ENCODE data around the gene CDT1.
"Not testable (repeated sequence)": the region's sequence is repeated elsewhere in the genome, so short reads cannot be mapped to it uniquely, and the experiment has no call there.

The CDT1 gene

DNA sequence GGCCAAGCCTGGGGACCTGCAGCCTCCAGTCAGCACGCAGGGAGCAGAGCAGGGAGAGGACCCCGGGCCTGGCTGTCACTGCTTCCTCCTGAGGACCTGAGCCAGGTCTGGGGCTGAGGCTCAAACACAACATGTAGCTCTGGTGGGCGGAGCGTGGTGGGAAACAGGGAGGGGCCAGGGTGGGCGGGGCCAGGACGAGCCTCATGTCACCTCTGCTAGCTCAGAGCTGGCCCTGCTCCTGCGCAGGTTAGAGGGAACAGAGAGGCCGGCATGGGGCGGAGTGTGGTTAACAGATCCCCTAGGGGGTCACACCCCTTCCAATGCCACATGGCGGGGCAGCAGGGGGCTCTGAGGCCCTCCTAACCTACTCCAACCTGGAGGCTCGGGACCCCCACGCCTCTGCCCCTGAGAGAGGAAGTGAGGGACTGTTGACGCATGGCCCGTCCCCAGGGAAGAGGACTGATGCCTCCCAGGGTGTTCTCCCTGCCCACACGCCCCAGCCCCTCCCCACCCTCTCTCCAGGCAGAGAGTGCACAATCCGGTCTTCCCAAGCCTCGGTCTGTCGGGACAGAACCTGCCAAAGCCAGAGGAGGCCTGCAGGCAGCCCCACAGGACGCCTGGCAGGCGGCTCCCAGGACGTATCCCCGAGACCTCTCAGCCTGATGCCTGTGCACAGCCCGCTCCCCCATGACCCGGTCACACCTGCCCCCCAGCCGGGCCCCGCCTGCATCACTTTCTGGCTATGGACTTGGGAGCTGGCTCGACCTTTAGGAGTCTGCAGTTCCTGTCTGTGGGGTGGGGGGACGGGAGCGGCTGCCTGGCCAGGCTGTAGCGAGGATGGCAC, 33.8 kb upstream of the CDT1 start:
- peak; percentile 51 for DNase-seq

DNA sequence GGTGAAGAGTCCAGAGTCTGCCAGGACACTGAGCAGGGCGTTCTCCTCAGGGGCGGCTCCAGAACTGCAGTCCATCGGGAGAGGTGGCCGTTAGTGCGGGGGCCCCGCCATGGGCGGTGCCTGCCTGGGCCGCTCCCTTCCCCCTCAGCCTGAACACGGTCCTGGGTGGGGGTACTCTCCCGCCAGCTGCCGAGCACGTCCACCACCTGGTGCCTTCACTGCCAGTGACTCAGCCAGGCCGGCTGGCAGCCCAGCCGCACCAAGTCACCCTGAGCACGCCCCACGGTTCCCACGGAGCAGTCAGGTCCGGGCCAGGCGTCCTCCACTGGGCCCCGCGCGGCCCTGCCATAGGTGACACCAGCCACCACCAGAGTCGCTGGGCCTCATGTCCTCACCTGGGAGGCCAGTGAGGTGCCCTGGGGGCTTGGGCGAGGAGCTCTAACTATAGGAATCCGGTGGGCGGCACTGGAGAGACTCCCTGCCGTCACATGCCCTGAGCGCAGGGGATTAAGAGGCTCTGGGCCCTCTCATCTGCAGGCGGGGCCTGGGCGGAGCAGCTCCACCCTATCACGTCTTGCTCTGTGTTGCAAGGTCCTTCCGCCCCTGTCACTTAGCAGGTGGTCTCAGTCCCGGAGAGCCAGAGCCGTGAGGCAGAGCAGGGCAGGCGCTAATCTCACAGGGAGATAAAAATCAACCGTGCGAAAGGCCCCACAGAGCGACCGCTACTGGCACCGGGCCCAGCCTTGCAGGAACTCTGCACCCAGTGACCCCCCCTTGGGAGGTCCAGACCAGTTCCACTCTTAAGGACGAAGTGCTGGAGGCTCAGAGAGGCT, 32.9 kb upstream of the CDT1 start:
- peak; percentile 59 for DNase-seq

DNA sequence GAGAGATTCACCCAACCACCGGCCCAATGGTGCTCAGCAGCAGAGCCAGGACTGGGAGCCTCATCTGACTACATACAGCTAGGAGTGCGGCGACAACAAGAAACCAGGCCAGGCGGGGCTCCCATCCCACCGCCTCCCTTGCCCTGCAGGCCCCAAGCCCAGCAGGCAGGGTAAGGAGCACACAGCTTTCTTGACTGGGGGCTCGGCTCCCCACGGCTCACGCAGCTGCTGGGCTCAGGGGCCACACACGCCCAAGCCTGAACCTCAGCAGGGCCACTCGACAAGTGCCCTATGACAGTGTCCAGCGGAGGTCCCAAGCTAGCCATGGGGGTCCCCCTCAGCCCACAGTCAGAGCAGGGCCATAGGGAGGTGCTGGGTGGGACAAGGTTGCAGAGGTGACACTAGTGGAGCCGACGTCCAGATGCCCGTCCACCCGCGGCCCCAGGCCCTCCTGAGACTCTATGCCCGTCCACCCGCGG, 32.3 kb upstream of the CDT1 start:
- no peak for DNase-seq

DNA sequence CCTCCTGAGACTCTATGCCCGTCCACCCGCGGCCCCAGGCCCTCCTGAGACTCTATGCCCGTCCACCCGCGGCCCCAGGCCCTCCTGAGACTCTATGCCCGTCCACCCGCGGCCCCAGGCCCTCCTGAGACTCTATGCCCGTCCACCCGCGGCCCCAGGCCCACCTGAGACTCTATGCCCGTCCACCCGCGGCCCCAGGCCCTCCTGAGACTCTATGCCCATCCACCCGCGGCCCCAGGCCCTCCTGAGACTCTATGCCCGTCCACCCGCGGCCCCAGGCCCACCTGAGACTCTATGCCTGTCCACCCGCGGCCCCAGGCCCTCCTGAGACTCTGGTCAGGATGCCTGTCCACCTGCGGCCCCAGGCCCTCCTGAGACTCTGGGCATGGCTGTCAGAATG, 31.8 kb upstream of the CDT1 start:
- not testable (repeated sequence) for DNase-seq

DNA sequence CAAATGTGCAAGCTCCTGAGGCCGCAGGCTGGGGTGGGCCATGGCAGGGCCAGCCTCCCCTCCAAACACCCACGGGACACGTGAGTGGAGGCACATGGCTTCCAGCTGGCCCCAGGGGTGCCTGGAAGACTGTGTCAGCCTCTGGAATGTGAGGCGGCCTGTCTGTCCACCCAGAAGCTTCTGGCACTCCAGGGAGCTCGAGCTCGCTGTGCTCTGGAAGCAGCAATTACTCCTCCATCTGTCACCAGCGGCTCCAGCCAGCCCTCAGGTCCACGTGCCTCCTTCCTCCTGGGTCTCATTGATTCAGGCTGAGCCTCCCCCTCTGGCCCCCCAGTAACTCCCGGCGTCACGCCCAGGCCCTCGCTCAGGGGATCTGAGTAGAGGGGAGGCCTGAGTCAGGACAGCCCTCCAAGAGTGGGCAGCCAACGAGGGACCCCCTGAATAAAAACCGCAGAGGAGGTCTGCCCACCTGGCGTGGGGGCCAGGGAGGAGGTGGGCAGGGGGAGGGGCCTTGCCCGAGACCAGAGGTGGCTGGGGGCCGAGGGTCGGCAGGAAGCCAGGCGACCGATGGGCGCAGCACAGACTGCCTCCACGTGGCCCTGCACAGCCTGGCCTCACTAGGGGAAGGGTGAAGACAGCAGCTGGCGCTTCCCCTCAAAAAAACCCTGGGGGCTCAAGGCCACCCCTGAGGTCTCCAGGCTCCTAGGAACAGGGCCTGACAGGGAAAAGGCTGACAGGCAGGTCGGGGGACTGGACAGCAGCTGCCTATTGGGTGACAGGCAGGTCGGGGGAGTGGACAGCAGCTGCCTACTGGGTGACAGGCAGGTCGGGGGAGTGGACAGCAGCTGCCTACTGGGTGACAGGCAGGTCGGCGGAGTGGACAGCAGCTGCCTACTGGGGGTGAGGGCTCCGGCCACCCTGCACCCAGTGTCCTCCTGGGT, 30.4 kb upstream of the CDT1 start:
- no peak for DNase-seq

DNA sequence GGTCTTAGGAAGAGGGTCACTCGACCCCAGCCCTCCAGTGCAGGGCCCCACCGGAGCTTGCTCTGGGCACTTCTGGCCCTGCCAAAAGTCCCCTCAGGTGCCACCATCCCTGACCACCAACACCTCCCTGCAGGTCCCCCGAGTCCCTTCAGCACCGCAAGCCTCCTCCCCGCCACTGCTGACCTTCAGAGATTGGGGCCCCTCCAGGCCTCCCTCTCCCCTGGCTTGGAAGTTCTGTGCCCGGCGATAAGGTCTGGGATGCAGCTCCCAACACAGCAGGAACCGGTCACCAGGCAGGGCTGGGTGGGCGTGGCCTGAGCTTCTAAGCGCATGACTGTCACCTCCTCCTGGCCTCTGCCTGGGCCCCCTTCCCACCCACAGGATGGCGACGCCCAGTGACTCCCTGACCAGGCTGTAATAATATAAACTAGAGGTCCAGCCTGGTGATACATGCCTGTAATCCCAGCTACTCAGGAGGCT, 29.7 kb upstream of the CDT1 start:
- DNase-seq: peak; percentile 56

DNA sequence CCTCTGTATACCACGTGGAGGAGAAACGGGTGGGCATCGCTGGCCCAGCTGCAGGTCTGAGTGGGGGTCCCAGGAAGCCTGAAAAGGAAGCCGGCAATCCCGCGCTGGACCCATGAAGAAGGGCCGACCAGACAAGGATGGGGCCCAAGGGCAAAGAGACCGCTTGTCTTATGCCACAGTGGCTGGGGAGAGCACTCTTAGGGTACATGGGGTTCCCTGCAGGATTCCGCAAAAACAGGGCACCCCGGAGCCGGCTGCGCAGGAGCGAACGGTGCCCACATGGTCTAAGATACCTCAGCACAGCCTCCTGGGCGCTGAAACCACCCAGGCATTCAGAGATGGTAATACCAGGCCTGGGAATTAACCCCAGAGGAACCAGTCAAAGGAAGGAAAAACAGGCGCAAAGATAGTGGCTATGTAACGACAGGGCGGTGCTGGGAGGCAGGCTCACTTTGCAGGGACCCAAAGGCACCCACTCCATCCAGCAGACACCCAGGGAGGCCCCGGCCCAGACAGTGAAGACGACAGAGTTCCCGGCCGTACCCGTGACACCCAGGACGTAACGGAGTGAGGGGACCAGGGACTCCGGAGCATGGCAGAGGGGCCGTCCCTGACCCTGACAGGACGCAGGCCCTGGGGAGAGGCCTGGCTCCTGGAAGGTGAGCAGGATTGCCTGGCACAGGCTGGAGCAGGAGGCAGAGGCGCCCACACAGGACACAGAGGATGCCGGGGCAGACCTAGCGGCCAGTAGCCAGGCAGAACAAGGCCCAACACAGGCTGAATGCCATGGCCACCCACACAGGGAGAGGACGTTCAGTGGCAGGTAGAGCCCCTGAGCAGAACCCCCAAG, 28.8 kb upstream of the CDT1 start:
- DNase-seq: no peak

DNA sequence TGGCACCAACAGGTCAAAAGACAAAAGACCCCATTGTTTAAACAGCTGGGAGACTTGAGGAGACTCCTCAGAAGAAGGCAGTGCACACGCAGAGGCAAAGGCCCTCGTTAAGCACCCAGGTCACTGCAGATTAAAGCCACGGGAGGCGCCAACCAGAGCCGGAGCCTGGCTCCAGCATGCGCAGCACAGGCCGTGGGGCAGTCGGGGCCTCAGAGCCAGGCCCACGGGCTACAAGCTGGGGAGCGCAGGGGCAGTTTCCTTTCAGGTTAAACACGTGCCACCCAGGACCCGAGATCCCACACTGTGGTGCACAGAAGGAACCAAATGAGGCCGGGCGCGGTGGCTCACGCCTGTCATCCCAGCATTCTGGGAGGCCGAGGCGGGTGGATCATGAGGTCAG, 27.8 kb upstream of the CDT1 start:
- DNase-seq: no peak

DNA sequence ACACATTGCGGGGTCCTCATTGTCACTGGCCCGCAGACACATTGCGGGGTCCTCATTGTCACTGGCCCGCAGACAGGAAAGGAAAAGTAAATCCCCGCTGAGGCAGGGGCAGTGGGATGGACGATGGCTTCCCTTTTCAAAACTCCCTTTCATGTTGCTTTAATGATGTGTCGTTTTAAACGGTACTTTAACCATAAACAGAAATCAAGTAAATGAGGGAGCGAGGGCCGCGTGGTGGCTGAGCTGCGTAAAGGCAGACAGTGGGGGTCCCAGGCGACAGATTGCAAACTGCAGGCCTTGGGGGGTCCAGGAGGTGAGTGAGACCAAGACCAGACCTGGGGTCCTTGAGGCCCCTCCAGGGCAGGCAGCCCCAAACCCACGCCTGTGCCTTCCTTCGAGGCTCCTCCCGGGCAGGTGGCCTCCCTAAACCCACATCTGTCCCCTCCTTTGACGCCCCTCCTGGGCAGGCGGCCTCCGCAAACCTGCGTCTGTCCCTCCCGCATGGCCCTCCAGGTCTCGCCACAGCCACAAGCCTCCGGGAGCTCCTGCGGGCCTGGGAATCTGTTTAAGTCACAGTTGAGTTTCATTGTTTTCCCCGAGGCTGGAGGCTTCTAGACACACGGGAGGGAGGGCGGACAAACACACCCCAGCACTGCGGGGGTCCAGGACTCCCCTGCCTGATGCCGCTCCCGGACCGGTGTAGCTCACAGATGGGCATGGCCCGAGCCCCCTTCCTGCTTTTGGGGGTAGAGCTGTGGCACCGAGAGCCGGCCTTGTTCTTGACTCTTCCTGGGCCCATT, 25.9 kb upstream of the CDT1 start:
- no peak for DNase-seq

DNA sequence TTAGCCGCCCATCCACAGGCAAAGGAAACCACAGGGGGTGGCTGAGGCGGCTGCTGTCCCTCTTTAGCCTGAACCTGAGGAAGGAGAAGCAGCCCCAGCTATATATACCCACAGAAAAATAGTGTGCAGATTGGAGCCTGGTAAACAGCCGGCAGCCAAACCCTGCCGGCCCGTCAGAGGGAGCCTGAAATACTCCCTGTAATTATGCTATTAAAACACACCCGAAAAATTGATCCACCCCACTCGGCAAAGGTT, 25.4 kb upstream of the CDT1 start:
- no peak for DNase-seq

DNA sequence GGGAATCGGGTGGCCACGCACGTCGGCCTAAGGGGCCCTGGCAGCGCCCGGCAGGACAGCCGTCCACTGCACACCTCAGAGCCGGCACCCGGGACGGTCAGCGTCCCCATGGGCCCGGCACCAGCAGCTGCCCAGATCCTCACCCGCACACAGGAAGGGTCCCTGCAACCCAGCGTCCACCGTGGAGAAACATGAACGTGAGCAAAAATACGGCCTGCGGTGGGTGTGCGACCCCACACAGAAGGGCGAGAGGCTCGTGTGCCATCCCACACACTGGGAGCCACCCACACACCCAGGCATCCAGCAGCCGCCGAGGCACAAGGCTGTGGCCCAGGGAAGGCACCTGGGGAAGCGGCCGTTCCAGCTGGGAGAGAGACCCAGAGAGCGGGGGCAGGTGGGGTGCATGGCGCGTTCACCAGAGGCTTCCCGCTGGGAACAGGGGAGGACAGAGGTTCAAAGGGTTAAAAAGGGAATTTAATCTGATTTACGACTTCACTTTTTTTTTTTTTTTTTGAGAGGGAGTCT, 25.0 kb upstream of the CDT1 start:
- DNase-seq: no peak

DNA sequence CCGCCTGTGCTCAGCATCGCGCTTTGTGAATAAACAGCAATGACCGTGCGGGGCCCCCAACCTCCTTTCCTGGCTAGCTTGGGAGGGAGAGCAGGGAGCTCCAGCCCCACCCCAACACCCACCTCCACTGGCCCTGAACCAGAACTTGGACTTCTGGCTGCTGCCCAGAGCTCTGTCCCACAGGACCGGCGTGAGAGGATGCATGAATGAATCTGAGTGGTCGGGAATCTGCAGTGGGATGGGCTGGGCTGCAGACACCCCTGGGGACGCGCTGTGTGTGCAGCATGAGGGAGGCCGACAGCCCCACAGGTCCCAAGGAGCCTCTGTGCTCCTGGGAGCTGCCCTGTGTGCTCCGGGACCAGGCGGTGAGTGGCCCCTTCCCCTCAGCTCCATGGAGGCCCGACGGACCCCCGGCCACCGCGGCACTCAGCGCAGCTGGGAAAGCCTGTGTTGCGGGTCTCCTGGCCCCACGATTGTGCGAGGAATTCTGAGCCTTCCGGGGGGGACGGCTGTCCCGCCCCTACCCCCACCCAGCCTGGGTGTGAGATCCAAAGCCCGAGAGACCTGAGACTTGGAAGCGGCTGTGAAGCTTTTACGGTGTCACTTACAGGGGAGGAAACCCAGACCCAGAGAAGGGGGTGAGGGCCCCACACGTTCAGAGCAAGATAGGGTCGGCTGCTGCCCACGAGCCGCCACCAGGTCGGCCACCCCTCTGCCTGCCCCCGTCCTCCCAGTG, 24.0 kb upstream of the CDT1 start:
- DNase-seq: no peak

DNA sequence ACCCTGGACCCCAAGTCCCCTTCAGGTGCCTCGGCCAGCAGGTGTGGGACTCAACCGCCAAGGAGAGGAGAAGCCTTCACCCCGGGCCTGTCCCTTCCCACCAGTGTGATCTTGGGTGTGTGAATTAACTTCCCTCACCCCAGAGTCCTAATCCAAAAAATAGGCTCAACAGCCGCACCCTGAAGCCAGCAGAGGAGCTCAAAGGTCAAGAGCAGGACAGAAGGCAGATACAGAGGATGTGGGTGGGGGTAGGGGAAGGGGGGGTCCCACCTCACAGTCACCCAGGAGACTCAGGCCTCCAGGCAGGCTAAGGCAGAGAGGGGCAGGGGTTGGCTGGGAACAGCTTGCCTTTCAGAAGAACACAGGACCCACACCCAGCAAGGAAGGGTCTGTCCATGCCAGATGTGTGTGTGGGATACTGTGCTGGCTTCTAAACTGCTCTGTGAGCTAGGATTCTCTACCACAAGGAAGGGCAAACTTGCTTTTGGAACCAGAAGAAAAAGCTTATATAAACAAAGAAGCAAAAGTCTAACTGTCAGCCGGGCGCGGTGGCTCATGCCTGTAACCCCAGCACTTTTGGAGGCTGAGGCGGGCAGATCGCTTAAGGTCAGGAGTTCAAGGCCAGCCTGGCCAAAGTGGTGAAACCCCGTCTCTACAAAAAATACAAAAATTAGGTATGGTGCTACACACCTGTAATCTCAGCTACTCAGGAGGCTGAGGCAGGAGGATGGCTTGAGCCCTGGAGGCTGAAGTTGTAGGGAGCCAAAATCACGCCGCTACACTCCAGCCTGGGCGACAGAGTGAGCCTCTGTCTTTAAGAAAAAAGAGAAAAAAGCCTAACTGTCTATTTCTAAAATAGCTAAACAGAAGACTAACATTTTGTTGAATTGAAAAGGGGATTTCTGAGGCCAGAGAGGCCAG, 23.2 kb upstream of the CDT1 start:
- no peak for DNase-seq

DNA sequence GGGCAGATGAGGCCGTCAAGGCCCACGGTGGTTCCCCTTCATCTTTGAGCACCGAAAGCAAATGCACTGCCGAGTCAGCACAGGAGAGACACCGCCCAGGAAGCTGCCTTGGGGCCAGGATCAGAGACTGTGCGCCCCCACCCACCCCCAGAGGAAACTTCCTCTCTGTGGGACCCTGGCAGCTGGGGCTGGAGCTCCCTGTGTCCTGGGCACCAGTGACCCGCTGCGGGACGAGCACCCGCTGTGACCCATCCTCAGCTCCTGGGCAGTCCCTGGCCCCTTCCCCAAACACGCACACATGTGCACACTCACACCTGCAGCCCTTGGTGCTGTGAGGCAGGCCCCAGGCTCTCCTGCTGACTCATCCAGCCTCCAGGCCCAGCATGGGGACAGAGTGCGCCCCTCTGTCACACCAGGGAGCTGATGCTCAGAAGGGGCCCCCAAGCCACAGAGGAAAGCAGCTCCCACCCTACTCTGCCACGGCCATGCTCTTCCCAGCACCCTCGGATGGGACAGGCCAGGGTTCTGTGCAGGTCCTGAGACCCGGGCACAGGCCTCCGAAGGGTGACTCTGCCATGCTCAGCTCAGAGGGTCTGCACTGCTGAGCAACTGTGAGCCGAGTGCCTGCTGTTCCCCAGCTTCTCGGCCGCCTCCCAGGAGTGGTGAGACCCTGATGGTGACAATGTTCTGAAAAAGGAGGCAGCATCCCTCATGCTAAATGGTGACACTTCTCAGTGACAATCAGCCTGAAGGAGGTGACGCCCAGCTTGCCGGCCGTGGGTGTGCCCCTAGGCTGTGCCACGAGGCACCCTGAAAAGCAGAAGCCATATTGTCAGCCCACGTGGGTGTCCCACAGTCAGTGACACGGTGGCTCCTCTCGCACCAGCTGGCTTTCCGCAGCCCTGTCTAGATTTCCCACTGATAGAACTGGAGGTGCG, 22.2 kb upstream of the CDT1 start:
- peak; percentile 77 for DNase-seq

DNA sequence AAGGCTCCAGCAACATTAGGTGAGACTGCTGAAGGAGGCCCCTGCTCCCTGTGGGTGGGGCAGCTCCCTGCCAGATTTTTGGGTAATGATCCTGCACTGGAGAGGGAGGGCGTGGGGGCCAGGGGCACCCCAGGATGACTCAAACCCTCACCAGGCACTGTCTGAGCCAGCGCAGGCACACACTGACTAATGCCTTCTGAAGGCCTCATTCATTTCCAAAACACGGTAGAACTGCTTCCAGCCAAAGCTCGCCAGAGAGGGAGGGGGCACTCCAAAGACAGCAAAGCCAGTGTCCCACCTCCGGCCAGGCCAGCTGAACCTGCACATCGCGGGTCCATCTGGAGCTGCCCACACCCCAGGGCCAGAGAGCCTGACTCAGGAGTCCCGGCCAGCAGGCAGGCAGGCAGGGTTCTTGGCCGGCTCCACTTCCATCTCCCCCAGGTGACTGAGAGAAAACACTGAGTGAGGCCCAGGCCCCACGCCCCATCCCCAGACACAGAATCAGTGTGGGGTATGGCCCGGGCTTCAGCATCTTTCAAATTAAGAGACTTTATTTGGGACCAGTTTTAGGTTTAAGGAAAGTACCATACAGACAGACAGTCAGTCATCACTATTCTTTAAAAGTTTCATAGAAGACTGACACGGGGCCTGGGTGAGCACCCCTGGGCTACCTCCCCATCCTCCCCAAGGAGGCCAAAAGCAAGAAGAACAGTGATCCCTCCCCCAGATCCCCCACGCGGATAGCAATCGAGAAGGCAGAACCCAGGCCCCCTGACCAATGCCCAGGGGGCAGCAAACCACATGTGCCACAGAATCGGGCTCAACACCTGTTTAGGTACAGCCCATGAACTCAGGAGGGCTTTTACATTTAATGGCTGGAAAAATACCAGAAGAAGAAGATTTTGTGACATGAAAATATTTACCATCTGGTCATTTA, 20.9 kb upstream of the CDT1 start:
- DNase-seq: peak; percentile 44

DNA sequence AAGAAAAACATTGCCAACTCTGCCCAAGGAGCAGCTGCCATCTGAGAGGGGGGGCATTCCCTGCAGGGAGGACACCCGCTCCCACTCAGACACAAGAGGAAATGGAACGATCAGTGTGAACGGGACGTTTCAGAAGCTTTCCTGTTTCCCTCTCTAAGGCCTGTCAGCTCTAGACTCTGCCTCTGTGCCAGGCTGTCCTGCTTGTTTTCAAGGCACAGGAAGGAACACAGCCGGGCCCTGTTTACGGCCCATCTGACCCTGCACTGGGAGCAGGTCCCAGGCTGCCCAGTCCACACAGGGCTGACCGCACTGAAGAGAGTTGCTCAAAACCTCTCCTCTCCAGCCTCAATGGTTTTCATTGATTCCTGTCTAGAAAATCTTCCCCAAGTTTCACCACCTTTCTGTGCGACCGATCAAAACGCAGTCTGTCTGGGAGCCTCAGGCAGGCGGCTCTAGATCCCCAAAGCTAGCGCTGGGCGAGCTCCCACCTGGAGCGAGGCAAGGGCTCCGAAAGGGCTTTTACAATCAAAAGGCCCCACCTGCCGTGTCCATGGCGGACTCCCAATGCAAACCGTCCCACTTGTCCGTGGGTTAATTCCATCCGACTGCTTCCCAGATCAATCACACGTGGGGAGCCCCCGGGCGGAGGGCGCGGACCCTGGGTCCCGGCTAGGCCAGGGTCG, 20.1 kb upstream of the CDT1 start:
- no peak for DNase-seq
